ENCODE results near the gene LDLRAD2. TPM values are rescaled to one million over a fixed set of nuclear protein-coding genes. Genes with fewer than 3 reads are reported as not detected.

Gene LDLRAD2
- total RNA-seq, 1 donor from 2014 or later: 1.1 TPM

GRCh38 chr1:21866707-21867043 lies 54.6 kb downstream of the LDLRAD2 start:
- H3K4me3 Mint-ChIP-seq: no peak overlapping the region
- H3K27ac Mint-ChIP-seq: no peak overlapping the region
- no peak for TF ChIP-seq CTCF (IDR thresholded peaks at IDR 0.05; ENCODE audit: unreplicated experiment)
- no peaks in the 10 kb centered on the region for H3K9me3 Mint-ChIP-seq
- no peak for DNase-seq (ENCODE audit: low spot score in 2 of 2, unreplicated experiment in 2 of 2)
- H3K27me3 Mint-ChIP-seq (ENCODE audit: low read depth): no peaks in the 10 kb centered on the region
- H3K36me3 Mint-ChIP-seq: peaks cover 20% of the 10 kb centered on the region
- H3K4me1 Mint-ChIP-seq: peaks cover 4% of the 10 kb centered on the region

- no peak for DNase-seq (ENCODE audit: low spot score in 2 of 2, unreplicated experiment in 2 of 2)
- Mint-ChIP-seq H3K27ac (no peak overlapping the region), H3K4me1 (peaks cover 4% of the 10 kb centered on the region), H3K9me3 (no peaks in the 10 kb centered on the region), H3K27me3 (ENCODE audit: low read depth) (no peaks in the 10 kb centered on the region), H3K36me3 (peaks cover 21% of the 10 kb centered on the region), H3K4me3 (no peak overlapping the region)
- TF ChIP-seq CTCF (IDR thresholded peaks at IDR 0.05; ENCODE audit: unreplicated experiment): no peak
These were observed 55.5 kb downstream of the LDLRAD2 start for GRCh38 chr1:21867451-21867996.

GRCh38 chr1:21868482-21868881 lies 56.4 kb downstream of the LDLRAD2 start:
- H3K4me1 Mint-ChIP-seq: peaks cover 4% of the 10 kb centered on the region
- no peak for DNase-seq (ENCODE audit: low spot score in 2 of 2, unreplicated experiment in 2 of 2)
- no peak overlapping the region for H3K4me3 Mint-ChIP-seq
- TF ChIP-seq CTCF (IDR thresholded peaks at IDR 0.05; ENCODE audit: unreplicated experiment): no peak
- H3K36me3 Mint-ChIP-seq: peaks cover 26% of the 10 kb centered on the region
- no peak overlapping the region for H3K27ac Mint-ChIP-seq
- H3K27me3 Mint-ChIP-seq (ENCODE audit: low read depth): no peaks in the 10 kb centered on the region
- no peaks in the 10 kb centered on the region for H3K9me3 Mint-ChIP-seq

GRCh38 chr1:21868941-21869454 lies 56.9 kb downstream of the LDLRAD2 start:
- Mint-ChIP-seq H3K9me3 (no peaks in the 10 kb centered on the region), H3K27me3 (ENCODE audit: low read depth) (no peaks in the 10 kb centered on the region), H3K4me1 (peaks cover 4% of the 10 kb centered on the region), H3K36me3 (peaks cover 25% of the 10 kb centered on the region), H3K4me3 (no peak overlapping the region), H3K27ac (no peak overlapping the region)
- DNase-seq (ENCODE audit: low spot score in 2 of 2, unreplicated experiment in 2 of 2): no peak
- TF ChIP-seq CTCF (IDR thresholded peaks at IDR 0.05; ENCODE audit: unreplicated experiment): no peak

- H3K27ac Mint-ChIP-seq: no peak overlapping the region
- H3K4me1 Mint-ChIP-seq: peaks cover 4% of the 10 kb centered on the region
- no peak overlapping the region for H3K4me3 Mint-ChIP-seq
- H3K9me3 Mint-ChIP-seq: no peaks in the 10 kb centered on the region
- H3K36me3 Mint-ChIP-seq: peaks cover 19% of the 10 kb centered on the region
- no peak for TF ChIP-seq CTCF (IDR thresholded peaks at IDR 0.05; ENCODE audit: unreplicated experiment)
- no peaks in the 10 kb centered on the region for H3K27me3 Mint-ChIP-seq (ENCODE audit: low read depth)
- DNase-seq (ENCODE audit: low spot score in 2 of 2, unreplicated experiment in 2 of 2): no peak
These were observed 57.6 kb downstream of the LDLRAD2 start for GRCh38 chr1:21869620-21870121.
